Pancreas (tissue), 10 donors: Measurements from ENCODE around the gene INHBB. TPM values are rescaled to one million over a fixed set of nuclear protein-coding genes. Genes with fewer than 3 reads are reported as not detected.
"Not testable (repeated sequence)": the region's sequence is repeated elsewhere in the genome, so short reads cannot be mapped to it uniquely, and the experiment has no call there.

ENCODE experiments used
- ATAC-seq, 4 donors: fragments of 200-7000 bp; cut with Tn5 transposase; one replicate each; pipeline versions ENCODE4 v1.8.0 to v1.9.1; 2020; ENCODE audit warnings: mild to moderate bottlenecking in 4 of 4, moderate library complexity in 4 of 4
- DNase-seq, 6 donors: peaks; one replicate each; pipeline ENCODE4 v3.0.0-alpha.2; 2020
- FAIRE-seq: peaks from 2 replicates; lab custom pipeline; 2012; peaks lifted over from hg19 to GRCh38; lab: Jason Lieb, UNC
- H3K27ac ChIP-seq, 4 donors: fragments of 200-600 bp; sonication (generic); 1 replicate in 3 of 4; 2 replicates in 1 of 4; pipeline versions ENCODE4 v1.5.0 to v1.8.0; 2020
- H3K27me3 ChIP-seq, 4 donors: fragments of 200-600 bp; one replicate each; pipeline ENCODE4 v1.8.0; 2021
- H3K36me3 ChIP-seq, 3 donors: fragments of 200-600 bp; sonication (generic) in 1 of 3; one replicate each; pipeline versions ENCODE4 v1.5.0 to v1.8.0; 2020 to 2021
- H3K4me1 ChIP-seq, 3 donors: fragments of 200-600 bp; one replicate each; pipeline ENCODE4 v1.8.0; 2021
- H3K4me3 ChIP-seq, 4 donors: fragments of 200-600 bp; sonication (generic) in 2 of 4; one replicate each; pipeline versions ENCODE4 v1.5.0 to v1.8.0; 2020 to 2021
- H3K9me3 ChIP-seq, 4 donors: fragments of 200-600 bp; one replicate each; pipeline ENCODE4 v1.8.0; 2021
- WGBS, 2 donors: extraction: QIAGEN DNeasy Blood & Tissue Kit; methylation state at CpG; one replicate each; pipeline ENCODE4 v1.1.7; 2013; 5-methylcytosine and 5-hydroxymethylcytosine counted together
- intact Hi-C, 3 donors: fragments of 100-400 bp; cut with DNase I; formaldehyde crosslinking; loops; one replicate each; pipeline versions ENCODE4 v1.11.1 to v1.14.2; 2022
- polyA plus RNA-seq, 2 donors: library from polyadenylated mRNA; stranded (reverse); fragments of 200-250 nt; gene quantifications; one replicate each; pipeline ENCODE4 v1.2.3, GENCODE V29; 2013
- total RNA-seq, 6 donors: library from RNA; stranded (reverse); fragmentation: NEBNext Ultra II Directional in 4 of 6; extraction: Animal tissue kit (Norgen Biotek cat#: 25700) in 4 of 6; gene quantifications; one replicate each; pipeline versions ENCODE4 v1.2.1 to v1.2.4, GENCODE V29; 2021 to 2023
- TF ChIP-seq, protein P1 (sequence below), 4 donors: fragments of 200-600 bp; sonication (generic) in 3 of 4; IDR thresholded peaks; one replicate each; pipeline versions ENCODE4 v1.5.0 to v1.8.0; 2021; ENCODE audit warnings: antibody characterized with exemption in 4 of 4
- donor health status: healthy with polysubstance abuse.
- donor health status: DM: no; HTN: no; CAD: no; lungs with moderate emphysema.
- donor health status: DM: no; HTN: no; CAD: no.
- donor health status: control.
- donor health status: control.
- donor health status: Bipolar disorder and iron deficiency.
- donor health status: DM: yes; HTN: yes; CAD: no.
- donor health status: DM: no; HTN: no; CAD: no.
- donor health status: DM: no; HTN: no; CAD: no.
- donor health status: DM: yes; HTN: yes; CAD: no.

The INHBB gene
- total and polyA plus RNA-seq, 8 donors: 0.59 to 5.1 (median 2.5) TPM

DNA sequence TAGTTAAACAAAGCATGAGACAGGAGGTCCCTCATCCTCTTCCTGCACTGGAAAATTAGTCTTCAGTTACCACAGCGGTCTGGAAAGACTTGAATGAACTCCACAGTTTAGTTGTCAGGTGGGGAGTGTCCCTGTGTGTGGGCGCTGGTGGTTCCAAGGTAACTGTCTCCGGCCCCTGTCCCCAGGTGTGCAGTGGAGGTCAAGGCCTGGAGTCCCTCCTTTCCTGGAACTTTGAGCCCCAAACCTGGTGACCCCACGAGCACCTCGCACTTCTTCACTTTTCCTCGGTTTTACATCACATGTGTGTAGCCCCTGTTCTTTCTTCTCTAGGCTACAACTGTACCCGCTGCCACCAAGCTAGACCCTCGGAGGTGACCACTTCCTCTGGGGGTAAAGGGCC is 28.0 kb upstream of the INHBB start:
- no peak for ATAC-seq
- peaks cover 0 to 4% (median 0%) of the 10 kb centered on the region in 3 donors for H3K4me1 ChIP-seq
- no peaks in the 10 kb centered on the region for H3K27me3 ChIP-seq
- FAIRE-seq: no peak
- intact Hi-C loops: loop anchor here in 1 of 3 donors (10.0 kb wide), 1 partner anchor 357 kb away; no protein-coding TSS in a partner anchor
- 90% methylated on average over 8 of the region's 8 CpGs for WGBS, 2 donors
- no peak overlapping the region for H3K4me3 ChIP-seq
- H3K27ac ChIP-seq: no peak overlapping the region
- no peaks in the 10 kb centered on the region for H3K9me3 ChIP-seq
- no peak for DNase-seq
- no peaks in the 10 kb centered on the region for H3K36me3 ChIP-seq
- TF ChIP-seq, protein P1, sequence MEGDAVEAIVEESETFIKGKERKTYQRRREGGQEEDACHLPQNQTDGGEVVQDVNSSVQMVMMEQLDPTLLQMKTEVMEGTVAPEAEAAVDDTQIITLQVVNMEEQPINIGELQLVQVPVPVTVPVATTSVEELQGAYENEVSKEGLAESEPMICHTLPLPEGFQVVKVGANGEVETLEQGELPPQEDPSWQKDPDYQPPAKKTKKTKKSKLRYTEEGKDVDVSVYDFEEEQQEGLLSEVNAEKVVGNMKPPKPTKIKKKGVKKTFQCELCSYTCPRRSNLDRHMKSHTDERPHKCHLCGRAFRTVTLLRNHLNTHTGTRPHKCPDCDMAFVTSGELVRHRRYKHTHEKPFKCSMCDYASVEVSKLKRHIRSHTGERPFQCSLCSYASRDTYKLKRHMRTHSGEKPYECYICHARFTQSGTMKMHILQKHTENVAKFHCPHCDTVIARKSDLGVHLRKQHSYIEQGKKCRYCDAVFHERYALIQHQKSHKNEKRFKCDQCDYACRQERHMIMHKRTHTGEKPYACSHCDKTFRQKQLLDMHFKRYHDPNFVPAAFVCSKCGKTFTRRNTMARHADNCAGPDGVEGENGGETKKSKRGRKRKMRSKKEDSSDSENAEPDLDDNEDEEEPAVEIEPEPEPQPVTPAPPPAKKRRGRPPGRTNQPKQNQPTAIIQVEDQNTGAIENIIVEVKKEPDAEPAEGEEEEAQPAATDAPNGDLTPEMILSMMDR (IDR thresholded peaks at IDR 0.05): no peak

DNA sequence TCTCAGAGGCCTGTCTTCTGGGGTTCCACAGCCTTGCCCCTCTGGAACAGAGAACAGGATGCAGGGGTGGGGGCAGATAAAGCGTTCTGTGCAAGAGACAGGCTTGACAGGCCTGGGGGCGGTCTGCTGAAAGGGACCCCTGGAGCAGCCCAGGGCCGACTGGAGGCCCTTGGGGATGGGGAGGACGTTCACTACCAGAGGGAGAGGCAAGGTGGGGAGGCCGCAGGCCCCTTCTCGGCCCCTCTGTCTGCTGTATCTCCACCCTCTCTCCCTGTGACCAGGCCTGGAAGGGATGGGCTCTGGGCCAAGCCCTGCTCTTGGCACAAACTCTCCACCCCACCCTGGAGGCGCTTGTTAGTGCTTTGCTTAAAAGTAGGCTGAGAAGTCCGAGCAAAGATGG is 27.3 kb upstream of the INHBB start:
- Histone ChIP-seq H3K9me3 (no peaks in the 10 kb centered on the region), H3K36me3 (no peaks in the 10 kb centered on the region), H3K27ac (no peak overlapping the region), H3K27me3 (no peaks in the 10 kb centered on the region), H3K4me3 (no peak overlapping the region), H3K4me1 (peaks cover 3 to 4% (median 4%) of the 10 kb centered on the region in 3 donors)
- ATAC-seq (no peak), DNase-seq (peak in 1 of 6 donors; percentile 54), FAIRE-seq (no peak)
- intact Hi-C loops: loop anchor here in 1 of 3 donors (10.0 kb wide), 1 partner anchor 356 kb away; no protein-coding TSS in a partner anchor
- TF ChIP-seq, protein P1 (IDR thresholded peaks at IDR 0.05): no peak
- WGBS, 2 donors: 69% methylated on average over 8 of the region's 8 CpGs

DNA sequence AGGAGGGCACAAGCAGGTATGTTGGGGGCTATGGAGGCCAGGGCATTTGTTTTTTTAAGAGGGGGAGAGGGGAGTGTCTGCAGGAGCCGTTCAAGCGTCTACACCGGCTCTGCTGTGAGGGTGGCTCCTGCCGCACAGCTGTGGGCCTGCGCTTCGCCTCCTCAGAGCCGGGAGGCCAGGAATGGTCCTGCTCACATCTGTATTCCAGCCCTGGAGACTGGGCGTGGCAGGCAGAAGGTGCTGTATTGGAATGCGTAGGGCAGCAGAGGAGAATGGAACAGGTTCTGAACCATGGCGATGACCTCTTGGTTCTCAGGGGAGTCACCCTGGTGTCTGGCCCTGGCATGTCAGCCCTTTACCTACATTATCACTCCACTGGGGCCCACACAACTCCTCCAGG is 26.8 kb upstream of the INHBB start:
- Histone ChIP-seq H3K4me3 (no peak overlapping the region), H3K36me3 (no peaks in the 10 kb centered on the region), H3K27me3 (no peaks in the 10 kb centered on the region), H3K4me1 (peaks cover 0 to 9% (median 4%) of the 10 kb centered on the region in 3 donors), H3K9me3 (no peaks in the 10 kb centered on the region), H3K27ac (no peak overlapping the region)
- DNase-seq (no peak), FAIRE-seq (no peak), ATAC-seq (no peak)
- WGBS, 2 donors: 90 to 95% methylated on average over 10 of the region's 10 CpGs
- TF ChIP-seq, protein P1 (IDR thresholded peaks at IDR 0.05): no peak
- intact Hi-C loops: loop anchor here in 1 of 3 donors (10.0 kb wide), 1 partner anchor 356 kb away; no protein-coding TSS in a partner anchor

DNA sequence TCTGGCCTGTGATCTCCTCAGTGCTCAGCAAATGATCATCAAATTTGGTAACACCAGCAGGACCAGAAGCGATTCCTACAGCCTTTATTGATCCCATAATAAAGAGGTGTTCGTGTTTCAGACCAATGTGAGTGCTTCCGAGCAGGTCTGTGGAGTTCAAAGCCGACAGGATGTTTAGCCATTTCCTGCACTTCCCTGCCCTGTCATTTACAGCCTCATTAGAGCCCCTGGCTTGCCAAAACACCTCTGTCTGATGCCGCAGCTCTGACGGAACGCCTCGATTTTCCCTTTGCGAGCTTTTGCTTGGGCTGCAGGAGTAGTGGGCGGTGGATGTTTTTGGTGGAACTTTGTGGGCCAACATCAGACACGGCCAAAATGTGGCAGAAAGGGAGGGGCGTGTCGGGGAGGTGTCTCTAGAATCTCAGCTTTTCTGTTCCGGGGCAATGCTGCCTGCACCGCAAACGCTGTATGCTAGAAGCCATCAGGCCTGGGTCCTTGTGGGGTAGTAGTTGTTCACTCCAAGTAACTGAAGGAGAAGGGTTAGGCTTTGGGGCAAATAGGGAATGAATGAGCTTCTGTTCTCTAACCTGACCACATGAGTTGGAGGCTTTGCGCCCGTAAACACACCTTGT is 26.1 kb upstream of the INHBB start:
- Histone ChIP-seq H3K9me3 (no peaks in the 10 kb centered on the region), H3K4me1 (peaks cover 0 to 9% (median 9%) of the 10 kb centered on the region in 3 donors), H3K27me3 (no peaks in the 10 kb centered on the region), H3K27ac (no peak overlapping the region), H3K36me3 (no peaks in the 10 kb centered on the region), H3K4me3 (no peak overlapping the region)
- 85% methylated on average over 18 of the region's 18 CpGs for WGBS, 2 donors
- no peak for ATAC-seq
- intact Hi-C loops: loop anchor here in 1 of 3 donors (10.0 kb wide), 1 partner anchor 355 kb away; no protein-coding TSS in a partner anchor
- TF ChIP-seq, protein P1 (IDR thresholded peaks at IDR 0.05): no peak
- no peak for DNase-seq
- no peak for FAIRE-seq

DNA sequence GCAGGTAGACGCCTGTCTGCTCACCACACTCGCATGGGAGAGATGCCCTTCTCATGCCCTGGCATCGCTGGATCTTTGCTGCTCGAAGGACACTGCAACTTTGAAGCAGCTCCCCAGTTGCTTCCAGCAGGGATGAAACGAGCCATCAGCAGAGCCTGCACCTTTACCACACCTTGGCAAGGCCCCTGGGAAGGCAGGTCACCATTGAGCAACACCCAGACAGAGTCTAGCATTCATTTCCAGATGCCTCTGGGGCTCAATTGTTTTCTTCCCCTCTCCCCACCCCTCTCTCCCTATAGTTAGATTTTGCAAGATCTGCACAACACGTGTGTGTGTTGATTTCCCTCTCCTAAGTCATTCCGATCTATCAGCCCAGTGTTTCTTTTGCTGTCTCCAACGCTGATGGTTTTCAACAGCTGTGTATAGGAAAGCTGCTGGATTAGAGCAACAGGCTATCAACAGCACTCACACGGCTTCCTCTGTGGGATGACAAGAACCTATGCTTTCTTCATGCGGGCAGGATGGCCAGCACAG is 25.6 kb upstream of the INHBB start:
- Histone ChIP-seq H3K36me3 (no peaks in the 10 kb centered on the region), H3K4me3 (no peak overlapping the region), H3K4me1 (peaks cover 0 to 9% (median 9%) of the 10 kb centered on the region in 3 donors), H3K9me3 (no peaks in the 10 kb centered on the region), H3K27me3 (no peaks in the 10 kb centered on the region), H3K27ac (no peak overlapping the region)
- intact Hi-C loops: no loop called here
- ATAC-seq: no peak
- TF ChIP-seq, protein P1 (IDR thresholded peaks at IDR 0.05): no peak
- DNase-seq: no peak
- FAIRE-seq: no peak
- WGBS, 2 donors: 86 to 87% methylated on average over 10 of the region's 10 CpGs

DNA sequence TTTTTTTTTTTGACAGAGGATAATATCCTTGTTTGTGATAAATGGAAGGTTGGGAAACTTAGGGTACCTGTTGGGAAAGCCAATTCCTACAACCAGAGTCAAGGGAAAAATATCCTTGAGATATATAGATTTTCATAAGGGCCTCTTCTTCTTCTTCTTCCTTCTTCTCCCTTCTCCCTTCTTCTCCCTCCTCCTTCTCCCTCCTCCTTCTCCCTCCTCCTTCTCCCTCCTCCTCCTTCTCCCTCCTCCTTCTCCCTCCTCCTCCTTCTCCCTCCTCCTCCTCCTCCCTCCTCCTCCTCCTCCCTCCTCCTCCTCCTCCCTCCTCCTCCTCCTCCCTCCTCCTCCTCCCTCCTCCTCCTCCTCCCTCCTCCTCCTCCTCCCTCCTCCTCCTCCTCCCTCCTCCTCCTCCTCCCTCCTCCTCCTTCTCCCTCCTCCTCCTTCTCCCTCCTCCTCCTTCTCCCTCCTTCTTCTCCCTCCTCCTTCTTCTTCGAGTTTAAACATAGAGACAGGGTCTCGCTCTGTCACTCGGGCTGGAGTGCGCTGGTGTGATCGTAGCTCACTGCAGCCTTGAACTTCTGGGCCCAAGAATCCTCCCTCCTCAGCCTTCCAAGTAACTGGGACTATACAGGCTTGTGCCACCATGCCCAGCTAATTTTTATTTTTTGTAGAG is 24.9 kb upstream of the INHBB start:
- intact Hi-C loops, DNase-seq, H3K36me3 ChIP-seq, H3K4me3 ChIP-seq, H3K9me3 ChIP-seq, H3K27ac ChIP-seq, FAIRE-seq, ATAC-seq, H3K27me3 ChIP-seq, H3K4me1 ChIP-seq: not testable (repeated sequence)
- WGBS, 2 donors: 87 to 98% methylated on average over 4 to 5 of the region's 5 CpGs
